Measurements from ENCODE around the gene CCDC148.

The CCDC148 gene

GRCh38 chr2:158497486-158497885 lies 40.9 kb upstream of the CCDC148 start:
- ChIA-PET POLR2A (no interaction called here), CTCF (interaction anchor here (0.6 to 0.8 kb wide), 2 partner anchors 24 to 1161 kb away, joined by 3 read pairs; no protein-coding TSS in a partner anchor)
- Histone ChIP-seq H3K27ac (ENCODE audit: extremely low read depth, low read depth, low read length) (no peak overlapping the region), H3K36me3 (ENCODE audit: control insufficient read depth in 2 of 2, insufficient read depth in 1 of 2, low read length in 2 of 2) (no peaks in the 10 kb centered on the region), H3K4me1 (ENCODE audit: control insufficient read depth, insufficient read depth, low read length) (peaks cover 9% of the 10 kb centered on the region), H3K4me3 (ENCODE audit: low read depth, low read length) (no peak overlapping the region), H3K9me3 (ENCODE audit: control insufficient read depth, insufficient read depth, low read depth, low read length) (no peaks in the 10 kb centered on the region)
- TF ChIP-seq ZSCAN23 (tag by site-specific recombination; IDR thresholded peaks at IDR 0.05) (no peak), ZBTB26 (tag by site-specific recombination; optimal IDR thresholded peaks at IDR 0.05) (no peak), ZNF654 (tag by site-specific recombination; IDR thresholded peaks at IDR 0.05; ENCODE audit: low read depth) (no peak), ZBTB21 (tag by site-specific recombination; IDR thresholded peaks at IDR 0.05) (no peak), EGR2 (tag by site-specific recombination; IDR thresholded peaks at IDR 0.05; ENCODE audit: low read depth) (no peak), ZNF664 (tag by site-specific recombination; IDR thresholded peaks at IDR 0.05) (no peak), KLF9 (tag by site-specific recombination; IDR thresholded peaks at IDR 0.05; ENCODE audit: low read depth) (no peak), BCL11B (tag by site-specific recombination; IDR thresholded peaks at IDR 0.05; ENCODE audit: low read depth) (no peak), GFI1B (tag by site-specific recombination; IDR thresholded peaks at IDR 0.05) (no peak), ZNF626 (tag by site-specific recombination; IDR thresholded peaks at IDR 0.05) (no peak), ZNF394 (tag by site-specific recombination; IDR thresholded peaks at IDR 0.05; ENCODE audit: borderline replicate concordance) (no peak), ZNF621 (tag by site-specific recombination; IDR thresholded peaks at IDR 0.05) (no peak), ZNF768 (tag by site-specific recombination; IDR thresholded peaks at IDR 0.05) (no peak), ZFP41 (tag by site-specific recombination; IDR thresholded peaks at IDR 0.05; ENCODE audit: borderline replicate concordance) (no peak), WT1 (tag by site-specific recombination; IDR thresholded peaks at IDR 0.05) (no peak), ZBTB1 (tag by site-specific recombination; IDR thresholded peaks at IDR 0.05) (no peak), ZNF280C (tag by site-specific recombination; IDR thresholded peaks at IDR 0.05) (no peak), ZNF645 (tag by site-specific recombination; IDR thresholded peaks at IDR 0.05) (no peak)

GRCh38 chr2:158496986-158497385 lies 40.4 kb upstream of the CCDC148 start:
- Histone ChIP-seq H3K27ac (ENCODE audit: extremely low read depth, low read depth, low read length) (no peak overlapping the region), H3K4me3 (ENCODE audit: low read depth, low read length) (no peak overlapping the region), H3K36me3 (ENCODE audit: control insufficient read depth in 2 of 2, insufficient read depth in 1 of 2, low read length in 2 of 2) (no peaks in the 10 kb centered on the region), H3K4me1 (ENCODE audit: control insufficient read depth, insufficient read depth, low read length) (peaks cover 9% of the 10 kb centered on the region), H3K9me3 (ENCODE audit: control insufficient read depth, insufficient read depth, low read depth, low read length) (no peaks in the 10 kb centered on the region)
- CTCF ChIA-PET: interaction anchor here (0.6 kb wide), 1 partner anchor 1161 kb away, joined by 3 read pairs; no protein-coding TSS in a partner anchor
- TF ChIP-seq ZNF692 (tag by site-specific recombination; IDR thresholded peaks at IDR 0.05) (no peak), EGR2 (tag by site-specific recombination; IDR thresholded peaks at IDR 0.05; ENCODE audit: low read depth) (no peak), ZBTB7A (tag by site-specific recombination; IDR thresholded peaks at IDR 0.05; ENCODE audit: low read depth) (no peak), HOXA7 (CRISPR knock-in tag; IDR thresholded peaks at IDR 0.05; ENCODE audit: borderline replicate concordance) (no peak)
- POLR2A ChIA-PET: no interaction called here
